ENCODE measurements around the gene LRBA.

The LRBA gene

GRCh38 chr4:150859453-150859852, 155.6 kb downstream of the LRBA start:
- H2BK5ac ChIP-seq (ENCODE audit: low read length): no peak overlapping the region
- H4K8ac ChIP-seq (ENCODE audit: low read depth, low read length): no peak overlapping the region
- no peak overlapping the region for H3K14ac ChIP-seq (ENCODE audit: low read length)
- no peak for DNase-seq (ENCODE audit: low spot score)
- no peaks in the 10 kb centered on the region for H3K27me3 ChIP-seq (ENCODE audit: control insufficient read depth in 3 of 3, insufficient read depth in 3 of 3, low read depth in 1 of 3, low read length in 3 of 3)
- no peaks in the 10 kb centered on the region for H3K4me1 ChIP-seq (ENCODE audit: control insufficient read depth in 2 of 2, insufficient read depth in 1 of 2, low read depth in 1 of 2, low read length in 2 of 2)
- H3K36me3 ChIP-seq (replicated peaks in 1 of 2; ENCODE audit: control insufficient read depth in 2 of 2, insufficient read depth in 2 of 2, low read length in 2 of 2): no peaks in the 10 kb centered on the region
- no peak overlapping the region for H3K9ac ChIP-seq (ENCODE audit: low read depth, low read length, poor library complexity)
- no peak overlapping the region for H2BK120ac ChIP-seq (ENCODE audit: low read depth, low read length)
- no peak overlapping the region for H3K4me3 ChIP-seq (ENCODE audit: low read length in 2 of 2)
- H3K4me2 ChIP-seq (ENCODE audit: insufficient read depth, low read length, poor library complexity, severe bottlenecking): no peak overlapping the region
- H3K79me1 ChIP-seq (ENCODE audit: low read depth, low read length): no peaks in the 10 kb centered on the region
- no peak overlapping the region for H3K27ac ChIP-seq (replicated peaks; ENCODE audit: low read length)
- no peak overlapping the region for H2BK15ac ChIP-seq (ENCODE audit: low read length)
- H2AFZ ChIP-seq (ENCODE audit: low read length): no peak overlapping the region
- no peak overlapping the region for H2BK12ac ChIP-seq (ENCODE audit: low read length)
- no peak overlapping the region for H3K4ac ChIP-seq (ENCODE audit: low read length)
- no CpG with 5 or more reads among the region's 1 CpG for WGBS, 2 donors (ENCODE audit: extremely low coverage in 2 of 2, insufficient read length in 2 of 2, insufficient replicate concordance in 1 of 2)
- H3K18ac ChIP-seq (ENCODE audit: low read length): no peak overlapping the region
- no peak overlapping the region for H4K91ac ChIP-seq (ENCODE audit: low read depth, low read length, poor library complexity)
- no peaks in the 10 kb centered on the region for H3K9me3 ChIP-seq (replicated peaks in 1 of 2; ENCODE audit: control insufficient read depth in 2 of 2, insufficient read depth in 1 of 2, low read depth in 1 of 2, low read length in 2 of 2)
- no peak overlapping the region for H3K23ac ChIP-seq (ENCODE audit: low read depth, low read length, poor library complexity)
- H2AK5ac ChIP-seq (ENCODE audit: low read depth, low read length): no peak overlapping the region

GRCh38 chr4:150855981-150856510, 159.0 kb downstream of the LRBA start:
- Histone ChIP-seq H3K4me1 (ENCODE audit: control insufficient read depth in 2 of 2, insufficient read depth in 1 of 2, low read depth in 1 of 2, low read length in 2 of 2) (no peaks in the 10 kb centered on the region), H2AFZ (ENCODE audit: low read length) (no peak overlapping the region), H3K14ac (ENCODE audit: low read length) (no peak overlapping the region), H3K36me3 (replicated peaks in 1 of 2; ENCODE audit: control insufficient read depth in 2 of 2, insufficient read depth in 2 of 2, low read length in 2 of 2) (peaks cover 0 to 8% of the 10 kb centered on the region in 2 donors), H3K23ac (ENCODE audit: low read depth, low read length, poor library complexity) (no peak overlapping the region), H3K27ac (replicated peaks; ENCODE audit: low read length) (no peak overlapping the region), H4K91ac (ENCODE audit: low read depth, low read length, poor library complexity) (no peak overlapping the region), H3K4ac (ENCODE audit: low read length) (no peak overlapping the region), H3K27me3 (ENCODE audit: control insufficient read depth in 3 of 3, insufficient read depth in 3 of 3, low read depth in 1 of 3, low read length in 3 of 3) (no peaks in the 10 kb centered on the region), H3K4me3 (ENCODE audit: low read length in 2 of 2) (no peak overlapping the region), H3K9me3 (replicated peaks in 1 of 2; ENCODE audit: control insufficient read depth in 2 of 2, insufficient read depth in 1 of 2, low read depth in 1 of 2, low read length in 2 of 2) (no peaks in the 10 kb centered on the region), H2BK120ac (ENCODE audit: low read depth, low read length) (no peak overlapping the region), H3K9ac (ENCODE audit: low read depth, low read length, poor library complexity) (no peak overlapping the region), H2BK5ac (ENCODE audit: low read length) (no peak overlapping the region), H2BK12ac (ENCODE audit: low read length) (no peak overlapping the region), H2BK15ac (ENCODE audit: low read length) (no peak overlapping the region), H2AK5ac (ENCODE audit: low read depth, low read length) (no peak overlapping the region), H3K18ac (ENCODE audit: low read length) (no peak overlapping the region), H3K79me1 (ENCODE audit: low read depth, low read length) (no peaks in the 10 kb centered on the region), H3K4me2 (ENCODE audit: insufficient read depth, low read length, poor library complexity, severe bottlenecking) (no peak overlapping the region), H4K8ac (ENCODE audit: low read depth, low read length) (no peak overlapping the region)
- no CpG with 5 or more reads among the region's 1 CpG for WGBS, 2 donors (ENCODE audit: extremely low coverage in 2 of 2, insufficient read length in 2 of 2, insufficient replicate concordance in 1 of 2)
- DNase-seq (ENCODE audit: low spot score): no peak

- Histone ChIP-seq H3K14ac (ENCODE audit: low read length) (no peak overlapping the region), H3K27ac (replicated peaks; ENCODE audit: low read length) (no peak overlapping the region), H2BK12ac (ENCODE audit: low read length) (no peak overlapping the region), H3K27me3 (ENCODE audit: control insufficient read depth in 3 of 3, insufficient read depth in 3 of 3, low read depth in 1 of 3, low read length in 3 of 3) (no peaks in the 10 kb centered on the region), H2BK5ac (ENCODE audit: low read length) (no peak overlapping the region), H2AK5ac (ENCODE audit: low read depth, low read length) (no peak overlapping the region), H2AFZ (ENCODE audit: low read length) (no peak overlapping the region), H3K9ac (ENCODE audit: low read depth, low read length, poor library complexity) (no peak overlapping the region), H3K23ac (ENCODE audit: low read depth, low read length, poor library complexity) (no peak overlapping the region), H3K18ac (ENCODE audit: low read length) (no peak overlapping the region), H3K79me1 (ENCODE audit: low read depth, low read length) (no peaks in the 10 kb centered on the region), H3K4me1 (ENCODE audit: control insufficient read depth in 2 of 2, insufficient read depth in 1 of 2, low read depth in 1 of 2, low read length in 2 of 2) (no peaks in the 10 kb centered on the region), H2BK15ac (ENCODE audit: low read length) (no peak overlapping the region), H2BK120ac (ENCODE audit: low read depth, low read length) (no peak overlapping the region), H4K8ac (ENCODE audit: low read depth, low read length) (no peak overlapping the region), H3K9me3 (replicated peaks in 1 of 2; ENCODE audit: control insufficient read depth in 2 of 2, insufficient read depth in 1 of 2, low read depth in 1 of 2, low read length in 2 of 2) (no peaks in the 10 kb centered on the region), H3K4ac (ENCODE audit: low read length) (no peak overlapping the region), H3K4me3 (ENCODE audit: low read length in 2 of 2) (no peak overlapping the region), H3K36me3 (replicated peaks in 1 of 2; ENCODE audit: control insufficient read depth in 2 of 2, insufficient read depth in 2 of 2, low read length in 2 of 2) (peaks cover 0 to 8% of the 10 kb centered on the region in 2 donors), H4K91ac (ENCODE audit: low read depth, low read length, poor library complexity) (no peak overlapping the region), H3K4me2 (ENCODE audit: insufficient read depth, low read length, poor library complexity, severe bottlenecking) (no peak overlapping the region)
- WGBS, 2 donors (ENCODE audit: extremely low coverage in 2 of 2, insufficient read length in 2 of 2, insufficient replicate concordance in 1 of 2): no CpG with 5 or more reads among the region's 4 CpGs
- no peak for DNase-seq (ENCODE audit: low spot score)
Measured at GRCh38 chr4:150854600-150854999, 160.5 kb downstream of the LRBA start.

GRCh38 chr4:150853882-150854281, 161.2 kb downstream of the LRBA start:
- no peak overlapping the region for H2AFZ ChIP-seq (ENCODE audit: low read length)
- no peak overlapping the region for H3K18ac ChIP-seq (ENCODE audit: low read length)
- H2AK5ac ChIP-seq (ENCODE audit: low read depth, low read length): no peak overlapping the region
- no peak overlapping the region for H3K14ac ChIP-seq (ENCODE audit: low read length)
- no peak overlapping the region for H2BK15ac ChIP-seq (ENCODE audit: low read length)
- no peak overlapping the region for H3K27ac ChIP-seq (replicated peaks; ENCODE audit: low read length)
- no CpG with 5 or more reads among the region's 2 CpGs for WGBS, 2 donors (ENCODE audit: extremely low coverage in 2 of 2, insufficient read length in 2 of 2, insufficient replicate concordance in 1 of 2)
- H2BK12ac ChIP-seq (ENCODE audit: low read length): no peak overlapping the region
- no peak overlapping the region for H3K9ac ChIP-seq (ENCODE audit: low read depth, low read length, poor library complexity)
- no peaks in the 10 kb centered on the region for H3K4me1 ChIP-seq (ENCODE audit: control insufficient read depth in 2 of 2, insufficient read depth in 1 of 2, low read depth in 1 of 2, low read length in 2 of 2)
- H3K79me1 ChIP-seq (ENCODE audit: low read depth, low read length): no peaks in the 10 kb centered on the region
- no peak overlapping the region for H3K4ac ChIP-seq (ENCODE audit: low read length)
- H4K8ac ChIP-seq (ENCODE audit: low read depth, low read length): no peak overlapping the region
- DNase-seq (ENCODE audit: low spot score): no peak
- H3K23ac ChIP-seq (ENCODE audit: low read depth, low read length, poor library complexity): no peak overlapping the region
- H4K91ac ChIP-seq (ENCODE audit: low read depth, low read length, poor library complexity): no peak overlapping the region
- H3K27me3 ChIP-seq (ENCODE audit: control insufficient read depth in 3 of 3, insufficient read depth in 3 of 3, low read depth in 1 of 3, low read length in 3 of 3): no peaks in the 10 kb centered on the region
- H3K9me3 ChIP-seq (replicated peaks in 1 of 2; ENCODE audit: control insufficient read depth in 2 of 2, insufficient read depth in 1 of 2, low read depth in 1 of 2, low read length in 2 of 2): no peaks in the 10 kb centered on the region
- H3K36me3 ChIP-seq (replicated peaks in 1 of 2; ENCODE audit: control insufficient read depth in 2 of 2, insufficient read depth in 2 of 2, low read length in 2 of 2): peaks cover 2 to 15% of the 10 kb centered on the region in 2 donors
- no peak overlapping the region for H2BK5ac ChIP-seq (ENCODE audit: low read length)
- no peak overlapping the region for H2BK120ac ChIP-seq (ENCODE audit: low read depth, low read length)
- H3K4me2 ChIP-seq (ENCODE audit: insufficient read depth, low read length, poor library complexity, severe bottlenecking): no peak overlapping the region
- H3K4me3 ChIP-seq (ENCODE audit: low read length in 2 of 2): no peak overlapping the region
